HG03354 (cell line): Measurements from ENCODE around the gene ZNF626.
"Not testable (repeated sequence)": the region's sequence is repeated elsewhere in the genome, so short reads cannot be mapped to it uniquely, and the experiment has no call there.

Experiments
- ATAC-seq: cut with Tn5 transposase; IDR thresholded peaks from one replicate; pipeline ENCODE4 v1.9.1; 2021; ENCODE audit warnings: mild to moderate bottlenecking; ENCODE audit not compliant: unreplicated experiment, poor library complexity, severe bottlenecking

Gene ZNF626

DNA sequence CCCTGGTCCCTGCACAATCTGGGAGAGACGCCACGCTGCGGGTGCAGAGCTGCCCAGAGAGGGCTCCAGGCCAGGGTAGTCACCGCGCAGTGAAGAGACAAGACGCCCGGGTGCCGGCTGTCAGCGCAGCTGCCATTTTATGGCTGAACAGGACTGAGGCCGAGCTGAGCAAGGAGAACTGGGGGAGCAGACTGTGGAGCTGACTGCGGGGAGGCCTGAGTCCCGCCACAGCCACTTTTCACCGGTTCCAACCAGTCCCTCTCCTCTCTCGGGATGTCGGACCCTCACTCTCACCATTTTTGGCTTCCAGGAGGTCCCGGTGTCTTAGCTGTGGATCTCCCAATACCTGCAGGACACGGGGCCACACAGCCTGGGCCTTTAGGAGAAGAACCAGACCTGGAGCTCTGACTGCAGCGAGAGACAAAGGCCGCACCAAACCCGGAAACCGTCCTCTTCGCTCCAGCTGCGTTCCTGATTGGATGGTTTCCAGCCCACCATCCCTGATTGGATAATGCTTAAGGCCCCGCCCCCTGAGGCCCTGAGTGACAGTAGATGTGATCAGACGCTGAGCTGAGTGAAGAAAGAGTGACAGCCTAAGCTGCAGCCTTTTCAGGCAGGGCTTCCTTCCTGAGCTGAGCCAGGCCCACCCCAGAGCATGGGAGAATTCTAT lies at the start of gene ZNF626:
Gene ZNF626 (minus strand): TSS at position 422 of the 670 bp plus-strand sequence. CDS start 125 bp downstream, at position 297.
- ATAC-seq: peak; percentile 95

DNA sequence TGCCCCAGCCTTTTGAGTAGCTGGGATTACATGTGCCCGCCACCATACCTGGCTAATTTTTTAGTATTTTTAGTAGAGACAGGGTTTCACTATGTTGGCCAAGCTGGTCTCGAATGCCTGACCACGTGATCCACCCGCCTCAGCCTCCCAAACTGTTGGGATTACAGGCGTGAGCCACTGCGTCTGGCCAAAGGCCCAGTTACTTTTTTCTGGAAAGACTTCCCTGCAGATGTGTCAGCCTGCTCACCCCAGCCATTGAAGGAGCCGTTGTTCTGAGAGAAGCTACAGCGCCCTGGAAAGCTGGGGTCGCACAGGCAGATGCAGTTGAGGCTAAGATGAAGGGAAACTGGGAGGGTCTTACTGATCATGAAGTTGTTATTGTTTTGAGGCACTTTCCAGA lies 7.9 kb upstream of the ZNF626 start:
- ATAC-seq: no peak

DNA sequence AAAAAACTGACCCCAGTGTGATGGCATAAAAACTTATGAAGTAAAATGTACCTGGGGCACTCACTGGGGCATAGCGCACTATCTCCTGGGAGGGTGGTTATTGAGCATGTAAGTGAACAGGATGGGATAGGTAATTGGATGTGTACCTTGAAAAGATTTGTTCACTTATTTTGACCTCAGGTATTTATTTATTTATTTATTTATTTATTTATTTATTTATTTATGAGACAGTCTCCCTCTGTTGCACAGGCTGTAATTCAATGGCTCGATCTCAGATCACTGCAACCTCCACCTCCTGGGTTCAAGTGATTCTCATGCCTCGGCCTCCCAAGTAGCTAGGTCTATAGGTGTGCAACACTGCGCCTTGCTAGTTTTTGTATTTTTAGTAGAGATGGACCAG lies 5.9 kb upstream of the ZNF626 start:
- no peak for ATAC-seq

DNA sequence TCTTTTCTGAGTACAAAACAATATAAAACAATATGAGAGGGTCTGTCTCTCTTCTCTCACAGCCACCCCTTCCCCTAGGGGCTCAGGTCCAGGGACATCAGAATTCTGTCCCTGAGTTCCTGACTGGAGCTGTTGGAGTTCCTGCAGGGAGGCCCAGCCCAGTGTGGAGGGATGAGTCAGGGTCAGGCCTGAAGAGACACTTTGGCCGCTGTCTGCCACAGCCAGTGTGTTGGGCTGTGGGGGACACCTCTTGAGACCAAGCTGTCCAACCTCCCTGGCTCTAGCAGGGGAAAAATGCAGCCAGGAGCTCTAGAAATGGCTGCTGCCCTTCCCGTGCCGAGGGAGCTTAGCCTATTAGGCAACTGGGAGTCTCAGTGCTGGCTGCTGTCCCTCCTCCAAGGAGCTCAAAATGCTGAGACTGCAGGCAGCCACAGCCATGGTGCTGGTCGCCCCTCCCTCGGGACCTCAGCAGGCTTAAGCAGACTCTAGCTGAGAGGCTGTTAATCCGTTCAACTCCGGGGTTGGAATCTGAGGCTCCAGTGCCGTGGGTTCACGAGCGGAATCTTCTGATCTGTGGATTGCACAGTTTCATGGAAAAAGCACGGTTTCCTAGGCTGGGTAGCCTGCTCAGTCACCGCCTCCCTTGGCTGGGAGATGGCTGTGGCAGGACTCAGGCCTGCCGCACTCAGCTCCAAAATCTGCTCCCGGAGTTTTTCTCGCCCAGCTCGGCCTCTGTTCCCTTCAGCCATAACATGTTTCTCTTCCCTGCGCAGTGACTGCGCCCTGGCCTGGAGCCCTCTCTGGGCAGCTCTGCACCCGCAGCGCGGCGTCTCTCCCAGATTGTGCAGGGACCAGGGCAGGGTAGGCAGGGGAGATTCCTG lies 3.8 kb upstream of the ZNF626 start:
- no peak for ATAC-seq

DNA sequence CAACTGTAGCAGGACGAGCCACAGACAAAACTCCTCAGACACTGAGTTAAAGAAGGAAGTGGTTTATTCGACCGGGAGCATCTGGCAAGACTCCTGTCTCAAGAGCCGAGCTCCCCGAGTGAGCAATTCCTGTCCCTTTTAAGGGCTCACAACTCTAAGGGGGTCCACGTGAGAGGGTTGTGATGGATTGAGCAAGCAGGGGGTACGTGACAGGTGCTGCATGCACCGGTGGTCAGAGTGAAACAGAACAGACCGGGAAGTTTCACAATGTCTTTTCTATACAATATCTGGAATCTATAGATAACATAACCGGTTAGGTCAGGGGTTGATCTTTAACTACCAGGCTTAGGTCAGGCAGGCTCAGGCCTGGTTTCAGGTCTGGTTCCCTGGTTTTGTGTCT lies 3.1 kb upstream of the ZNF626 start:
- ATAC-seq: not testable (repeated sequence)

DNA sequence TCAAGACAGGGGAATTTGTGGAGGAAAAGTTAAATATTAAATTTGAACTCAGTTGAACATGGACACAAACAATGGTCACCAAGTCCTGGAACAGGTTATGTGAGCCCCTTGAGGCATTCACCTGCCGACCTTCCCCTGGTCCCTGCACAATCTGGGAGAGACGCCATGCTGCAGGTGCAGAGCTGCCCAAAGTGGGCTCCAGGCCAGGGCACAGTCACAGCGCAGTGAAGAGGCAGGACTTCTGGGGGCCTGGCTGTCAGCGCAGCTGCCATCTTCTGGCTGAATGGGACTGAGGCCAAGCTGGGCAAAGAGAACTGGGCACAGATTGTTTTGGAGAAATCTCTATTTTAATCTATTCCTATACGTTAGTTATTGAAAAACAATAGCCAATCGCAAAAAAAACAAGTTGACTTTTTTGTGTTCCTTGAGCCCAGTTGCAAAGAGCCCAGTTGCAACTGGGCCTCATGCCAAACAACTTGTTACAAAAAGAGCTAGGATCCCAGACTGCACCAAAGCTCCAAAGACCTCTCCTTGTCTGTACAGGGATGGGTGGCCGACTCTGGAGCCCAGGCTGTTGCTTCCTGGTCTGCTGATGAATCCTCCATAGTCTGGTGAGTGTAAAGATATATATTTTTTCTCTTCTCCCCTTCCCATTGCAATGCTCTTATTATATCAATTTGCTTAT lies 1.2 kb upstream of the ZNF626 start:
- no peak for ATAC-seq

DNA sequence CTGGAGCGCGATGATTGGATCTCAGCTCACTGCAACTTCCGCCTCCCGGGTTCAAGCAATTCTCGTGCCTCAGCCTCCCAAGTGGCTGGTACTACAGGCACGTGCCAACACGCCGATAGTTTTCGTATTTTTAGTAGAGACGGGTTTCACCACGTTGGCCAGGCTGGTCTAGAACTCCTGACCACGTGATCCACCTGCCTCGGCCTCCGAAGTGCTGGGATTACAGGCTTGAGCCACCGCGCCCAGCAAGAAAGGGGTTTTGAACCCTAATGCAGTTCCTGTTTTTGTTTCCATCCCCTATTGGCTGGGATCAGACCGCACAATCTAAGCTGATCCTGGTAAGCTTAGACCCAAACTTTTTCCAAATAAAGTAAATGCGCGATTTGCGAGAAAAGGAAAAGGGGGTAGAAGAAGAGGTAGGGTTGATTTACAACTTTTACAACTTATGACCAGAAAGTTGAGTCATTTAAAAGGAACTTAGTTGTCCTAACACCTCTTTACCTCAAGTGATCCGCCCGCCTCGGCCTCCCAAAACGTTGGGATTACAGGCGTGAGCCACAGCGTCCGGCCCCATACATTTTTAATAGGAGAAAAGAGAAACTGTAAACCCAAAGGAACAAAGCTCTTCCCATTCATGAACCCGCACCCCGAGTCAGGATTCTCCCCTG lies 764 bp downstream of the ZNF626 start:
- no peak for ATAC-seq

DNA sequence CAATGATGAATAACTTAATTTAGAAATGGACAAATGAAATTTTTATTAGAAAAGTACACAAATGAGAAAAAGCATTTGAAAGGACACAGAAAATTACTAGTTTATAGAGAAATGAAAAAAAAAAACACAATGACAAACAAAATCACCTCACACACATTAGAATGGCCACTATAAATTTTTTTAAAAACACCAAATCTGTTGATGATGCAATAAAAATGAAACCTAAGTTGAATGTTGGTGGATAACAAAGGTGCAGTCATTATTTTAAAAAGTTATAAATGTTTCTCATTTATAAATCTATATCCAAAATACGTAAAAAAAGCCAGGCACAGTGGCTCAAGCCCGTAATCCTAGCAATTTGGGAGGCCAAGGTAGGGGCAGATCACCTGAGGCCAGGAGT lies 20.8 kb downstream of the ZNF626 start:
- ATAC-seq: no peak

DNA sequence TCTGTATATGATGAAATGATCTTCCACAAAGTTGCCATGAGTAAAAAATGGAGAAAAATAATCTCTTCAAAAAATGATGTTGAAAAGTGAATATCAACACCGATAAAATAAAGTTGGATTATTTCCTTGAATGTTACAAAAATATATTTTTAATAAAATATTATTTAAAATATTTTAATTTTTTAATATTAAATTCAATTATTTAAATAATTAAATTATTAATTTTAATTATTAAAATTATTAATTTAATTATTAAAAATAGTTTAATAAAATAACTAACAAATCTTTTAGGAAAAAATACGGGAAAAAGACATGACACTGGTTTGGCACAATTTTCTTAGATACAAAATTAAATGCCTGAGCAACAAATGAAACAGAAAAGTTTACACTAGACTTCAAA lies 21.3 kb downstream of the ZNF626 start:
- ATAC-seq: no peak

DNA sequence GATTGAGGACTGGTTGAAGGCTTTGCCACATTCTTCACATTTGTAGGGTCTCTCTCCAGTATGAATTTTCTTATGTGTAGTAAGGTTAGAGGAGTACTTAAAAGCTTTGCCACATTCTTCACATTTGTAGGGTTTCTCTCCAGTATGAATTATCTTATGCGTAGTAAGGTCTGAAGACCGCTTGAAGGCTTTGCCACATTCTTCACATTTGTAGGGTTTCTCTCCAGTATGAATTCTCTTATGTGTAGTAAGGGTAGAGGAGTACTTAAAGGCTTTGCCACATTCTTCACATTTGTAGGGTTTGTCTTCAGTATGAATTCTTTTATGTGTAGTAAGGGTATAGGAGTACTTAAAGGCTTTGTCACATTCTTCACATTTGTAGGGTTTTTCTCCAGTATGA lies 36.8 kb downstream of the ZNF626 start:
- ATAC-seq: not testable (repeated sequence)

DNA sequence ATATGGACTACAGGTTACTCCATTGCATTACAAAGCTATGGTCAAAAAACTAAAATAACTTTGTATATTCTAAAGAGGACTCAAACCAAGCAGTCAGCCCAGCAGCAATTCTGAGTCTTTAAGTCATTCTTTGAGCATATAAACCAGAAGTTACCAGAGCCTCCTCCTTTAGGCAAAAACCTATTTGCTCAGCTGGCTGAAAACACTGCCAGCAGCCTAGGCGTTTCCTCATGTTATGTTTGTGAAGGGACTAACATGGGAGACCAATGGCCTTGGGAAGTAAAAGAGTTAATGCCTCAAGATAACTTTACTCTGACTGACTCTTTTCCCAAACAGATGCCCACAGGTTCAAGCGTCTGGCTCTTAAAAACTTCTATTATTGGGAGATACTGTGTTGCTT lies 45.3 kb downstream of the ZNF626 start:
- no peak for ATAC-seq

DNA sequence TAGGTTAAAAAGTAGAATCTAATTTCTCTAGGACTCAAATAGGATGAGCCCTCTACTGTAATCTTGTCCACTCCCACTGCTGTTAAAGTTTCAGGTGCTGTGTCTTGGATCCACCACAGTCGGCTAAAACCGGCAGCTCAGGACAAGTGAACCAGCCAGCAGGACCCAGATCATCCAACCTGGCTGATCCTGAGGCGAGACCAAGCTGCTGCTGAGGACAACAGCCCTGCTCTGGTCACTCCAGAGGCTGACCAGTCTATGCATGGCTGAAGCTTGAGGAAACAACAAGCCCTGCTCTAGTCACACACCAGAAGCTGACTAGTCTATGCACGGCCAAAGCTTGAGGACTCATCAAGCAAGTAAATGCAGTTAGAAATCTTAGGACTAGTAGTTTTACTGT lies 46.4 kb downstream of the ZNF626 start:
- ATAC-seq: not testable (repeated sequence)

DNA sequence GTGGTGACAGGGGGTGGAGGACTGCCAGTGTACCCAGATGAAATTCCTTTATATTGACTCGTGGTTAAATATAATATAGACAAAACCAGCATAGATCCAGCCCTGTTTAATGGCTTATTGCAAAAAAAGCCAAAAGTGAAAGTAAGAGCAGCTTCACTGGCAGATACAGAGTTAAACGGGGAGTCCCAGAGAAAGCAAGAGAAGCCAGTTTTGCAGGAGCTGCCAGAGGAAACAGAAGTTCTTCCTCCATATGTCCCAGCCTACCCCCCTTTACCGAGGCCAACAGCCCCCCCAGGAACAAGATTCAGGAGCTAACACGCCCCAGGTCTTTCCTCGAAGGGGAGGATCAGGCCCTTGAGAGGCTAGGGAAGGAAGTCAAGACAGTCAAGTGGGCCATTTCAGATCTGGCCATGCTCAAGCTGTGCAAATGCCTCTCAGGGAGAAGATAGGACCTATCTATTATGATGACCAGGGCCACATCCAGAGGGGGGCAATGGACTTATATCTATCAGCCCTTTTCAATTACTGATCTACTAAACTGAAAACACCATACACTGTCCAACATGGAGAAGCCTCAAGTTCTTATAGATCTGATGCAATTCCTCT lies 48.6 kb downstream of the ZNF626 start:
- ATAC-seq: no peak

DNA sequence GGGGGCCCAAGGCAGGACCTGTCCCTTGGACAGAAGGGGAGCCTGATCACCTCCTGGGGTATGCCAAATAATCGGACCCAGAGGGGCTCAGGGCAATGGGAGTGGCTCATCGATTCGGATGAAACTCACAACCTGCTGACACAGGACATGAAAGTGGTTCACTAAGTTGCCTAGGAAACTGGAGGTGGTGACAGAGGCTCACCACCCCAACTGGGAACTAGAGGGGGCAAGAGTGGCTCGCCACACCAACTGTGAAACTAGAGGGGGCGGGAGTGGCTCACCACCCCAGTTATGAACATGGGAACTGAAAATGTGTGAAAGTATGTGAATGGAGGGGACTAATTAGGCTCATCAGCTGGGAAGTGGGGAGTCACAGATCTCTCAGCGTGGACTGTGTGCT lies 49.5 kb downstream of the ZNF626 start:
- ATAC-seq: no peak

DNA sequence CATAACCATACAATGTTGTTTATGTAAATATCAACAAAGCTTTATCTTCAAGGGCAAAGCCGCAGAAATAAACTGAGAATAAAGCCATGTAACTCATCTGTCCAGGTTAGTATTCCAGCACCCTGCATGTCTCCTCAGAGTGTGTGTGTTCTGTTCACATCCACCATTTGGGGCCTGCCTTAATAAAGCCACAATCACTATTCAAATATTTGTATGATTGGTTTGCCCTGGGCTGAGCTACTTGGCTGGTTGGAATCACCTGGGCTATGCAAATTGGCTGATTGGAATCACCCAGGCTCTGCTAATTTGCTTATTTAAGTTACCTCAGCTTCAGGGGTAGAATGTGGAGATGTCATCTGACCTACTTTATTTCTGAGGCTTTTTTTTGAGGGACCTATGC lies 53.4 kb downstream of the ZNF626 start:
- ATAC-seq: no peak
